Measurements from ENCODE around the gene STRN4.

The STRN4 gene

GRCh38 chr19:46787040-46787330, 40.7 kb upstream of the STRN4 start:
- POLR2A ChIA-PET: interaction anchor here (0.7 to 4.5 kb wide), 12 partner anchors 10 to 54 kb away, joined by 3 to 35 read pairs (median 4); no protein-coding TSS in a partner anchor
- CTCF ChIA-PET: interaction anchor here (0.8 kb wide), 1 partner anchor 18 kb away, joined by 3 read pairs; no protein-coding TSS in a partner anchor
- no peak for DNase-seq (ENCODE audit: extremely low spot score)
- no peak for TF ChIP-seq FOXM1 (IDR thresholded peaks at IDR 0.05; ENCODE audit: borderline replicate concordance)
- TF ChIP-seq BHLHE40 (IDR thresholded peaks at IDR 0.05; ENCODE audit: borderline replicate concordance): no peak
- TF ChIP-seq TARDBP (IDR thresholded peaks at IDR 0.05): no peak
- TF ChIP-seq ARNT (IDR thresholded peaks at IDR 0.05): no peak
- no peak for TF ChIP-seq NFRKB (IDR thresholded peaks at IDR 0.05)
- 0 out of 2 replicates have a peak, but pooled peaks have one; percentile 57 for TF ChIP-seq L3MBTL2 (conservative IDR thresholded peaks at IDR 0.05)
- TF ChIP-seq LEF1 (IDR thresholded peaks at IDR 0.05; ENCODE audit: borderline replicate concordance): no peak
- no peak for TF ChIP-seq SUZ12 (IDR thresholded peaks at IDR 0.05)

GRCh38 chr19:46786236-46787039, 40.2 kb upstream of the STRN4 start:
- ChIA-PET POLR2A (interaction anchor here (0.5 to 4.5 kb wide), 13 partner anchors 8 to 131 kb away, joined by 3 to 35 read pairs (median 6); partner anchors contain the start of gene AP2S1), CTCF (interaction anchor here (0.5 to 0.9 kb wide), 3 partner anchors 20 to 321 kb away, joined by 3 to 4 read pairs (median 3); no protein-coding TSS in a partner anchor)
- TF ChIP-seq CTBP1 (IDR thresholded peaks at IDR 0.05; ENCODE audit: borderline replicate concordance) (peak; percentile 39; the same call in 1 of the 2 replicates), ZNF384 (IDR thresholded peaks at IDR 0.05) (no peak), FOXM1 (IDR thresholded peaks at IDR 0.05; ENCODE audit: borderline replicate concordance) (no peak), HDGF (IDR thresholded peaks at IDR 0.05; ENCODE audit: borderline replicate concordance) (0 out of 2 replicates have a peak, but pooled peaks have one; percentile 71), ELF4 (IDR thresholded peaks at IDR 0.05) (no peak; the same call in 1 of the 2 replicates), L3MBTL2 (conservative IDR thresholded peaks at IDR 0.05) (peak; percentile 82), ARNT (IDR thresholded peaks at IDR 0.05) (no peak), LEF1 (IDR thresholded peaks at IDR 0.05; ENCODE audit: borderline replicate concordance) (no peak), NFRKB (IDR thresholded peaks at IDR 0.05) (no peak), PKNOX1 (IDR thresholded peaks at IDR 0.05) (peak; percentile 53)
- peak; percentile 41 for DNase-seq (ENCODE audit: extremely low spot score)

- ChIA-PET CTCF (interaction anchor here (0.5 to 0.9 kb wide), 3 partner anchors 19 to 321 kb away, joined by 3 to 4 read pairs (median 3); no protein-coding TSS in a partner anchor), POLR2A (interaction anchor here (0.5 to 4.5 kb wide), 12 partner anchors 8 to 131 kb away, joined by 3 to 35 read pairs (median 6); partner anchors contain the start of gene AP2S1)
- TF ChIP-seq ZNF384 (IDR thresholded peaks at IDR 0.05) (peak; percentile 90), CTBP1 (IDR thresholded peaks at IDR 0.05; ENCODE audit: borderline replicate concordance) (no peak)
- no peak for DNase-seq (ENCODE audit: extremely low spot score)
Observed at GRCh38 chr19:46785980-46786235, 39.7 kb upstream of the STRN4 start.

GRCh38 chr19:46785054-46785979, 39.1 kb upstream of the STRN4 start:
- TF ChIP-seq L3MBTL2 (conservative IDR thresholded peaks at IDR 0.05) (no peak; the same call in 1 of the 2 replicates), HDGF (IDR thresholded peaks at IDR 0.05; ENCODE audit: borderline replicate concordance) (no peak), FOXK2 (IDR thresholded peaks at IDR 0.05) (no peak), BHLHE40 (IDR thresholded peaks at IDR 0.05; ENCODE audit: borderline replicate concordance) (no peak)
- ChIA-PET CTCF (interaction anchor here (0.5 to 1.2 kb wide), 4 partner anchors 18 to 30 kb away, joined by 3 to 5 read pairs (median 4); no protein-coding TSS in a partner anchor), POLR2A (interaction anchor here (0.5 to 4.5 kb wide), 24 partner anchors 7 to 130 kb away, joined by 3 to 35 read pairs (median 3); partner anchors contain the start of gene AP2S1)
- no peak for DNase-seq (ENCODE audit: extremely low spot score)

- no peak for TF ChIP-seq FOXA1 (IDR thresholded peaks at IDR 0.05)
- TF ChIP-seq HDGF (IDR thresholded peaks at IDR 0.05; ENCODE audit: borderline replicate concordance): peak; percentile 98
- TF ChIP-seq PKNOX1 (IDR thresholded peaks at IDR 0.05): peak; percentile 16; the same call in 1 of the 2 replicates
- ChIA-PET CTCF (interaction anchor here (0.8 to 1.2 kb wide), 2 partner anchors 18 to 26 kb away, joined by 3 to 5 read pairs; no protein-coding TSS in a partner anchor), POLR2A (interaction anchor here (0.8 to 3.8 kb wide), 19 partner anchors 12 to 129 kb away, joined by 3 to 20 read pairs (median 3); partner anchors contain the start of gene AP2S1)
- DNase-seq (ENCODE audit: extremely low spot score): peak; percentile 78
Observed at GRCh38 chr19:46784262-46785053, 38.2 kb upstream of the STRN4 start.

GRCh38 chr19:46783670-46784069, 37.4 kb upstream of the STRN4 start:
- CTCF ChIA-PET: no interaction called here
- POLR2A ChIA-PET: interaction anchor here (1.5 to 3.8 kb wide), 4 partner anchors 16 to 58 kb away, joined by 3 to 20 read pairs (median 6); no protein-coding TSS in a partner anchor
- DNase-seq (ENCODE audit: extremely low spot score): no peak
- TF ChIP-seq PKNOX1 (IDR thresholded peaks at IDR 0.05): peak; percentile 90
- TF ChIP-seq ELF4 (IDR thresholded peaks at IDR 0.05): no peak
